HCT116 (cell line): Measurements from ENCODE around the gene NOL3. TPM values are rescaled to one million over a fixed set of nuclear protein-coding genes. Genes with fewer than 3 reads are reported as not detected.

Source experiments
- ATAC-seq: fragments of 200-7000 bp; cut with Tn5 transposase; 2 replicates; pipeline ENCODE4 v1.9.1; 2020; ENCODE audit warnings: mild to moderate bottlenecking, moderate library complexity
- BruUV-seq: library from RNA; stranded (reverse); fragments of 400-500 nt; replicated peaks from 2 replicates; lab custom pipeline; 2021; lab: Mats Ljungman, UMichigan
- CTCF ChIA-PET: fragments of 300-600 bp; sonication (Branson Sonifier 250); formaldehyde crosslinking; loops from one replicate; lab custom pipeline; 2021; ENCODE audit warnings: antibody characterized with exemption; lab: Charles Lee
- POLR2A ChIA-PET: fragments of 300-600, 350-600 bp; sonication (Branson Sonifier 250); formaldehyde crosslinking; loops from one replicate; lab custom pipeline; 2021; ENCODE audit warnings: antibody characterized with exemption; lab: Charles Lee
- RAD21 ChIA-PET, 2 experiments: fragments of 300-600 bp; sonication (Branson Sonifier 250); formaldehyde crosslinking; loops; one replicate each; lab custom pipeline; 2023; ENCODE audit warnings: low total read pairs in 2 of 2; ENCODE audit not compliant: uncharacterized antibody in 2 of 2, unreplicated experiment in 2 of 2, low non-redundant PET in 1 of 2; lab: Charles Lee
- DNase-seq: peaks from one replicate; pipeline ENCODE4 v3.0.0-alpha.2; 2010; ENCODE audit warnings: low read depth, low spot score
- H2AFZ ChIP-seq: fragments of 200-600 bp; shearing (Covaris generic), sonication (generic); 2 replicates; pipeline ENCODE4 v1.6.1; 2017; ENCODE audit warnings: low read depth, mixed run types, mixed read lengths, antibody characterized with exemption, low read length; ENCODE audit not compliant: poor library complexity, severe bottlenecking
- H3K27ac ChIP-seq: 2 replicates; pipeline ENCODE4 v1.5.1; 2012; ENCODE audit warnings: low read depth, low read length
- H3K27me3 ChIP-seq: fragments of 200-600 bp; sonication (generic); 2 replicates; pipeline ENCODE4 v1.6.1; 2016; ENCODE audit warnings: mixed run types, low read length, mixed read lengths; ENCODE audit not compliant: insufficient read depth
- H3K36me3 ChIP-seq, 2 experiments: fragments of 200-500 bp in 1 of 2; fragments of 200-600 bp in 1 of 2; sonication (Bioruptor generic) in 1 of 2; sonication (generic) in 1 of 2; 2 replicates each; pipeline versions ENCODE4 v1.5.1 to v1.6.1; 2014 to 2016; ENCODE audit warnings: low read length in 2 of 2, inconsistent platforms in 1 of 2, mixed read lengths in 1 of 2, mixed run types in 1 of 2; ENCODE audit not compliant: insufficient read depth in 2 of 2, control insufficient read depth in 1 of 2
- H3K4me1 ChIP-seq, 2 experiments: fragments of 200-600 bp in 1 of 2; sonication (generic) in 1 of 2; 2 replicates each; pipeline versions ENCODE4 v1.5.1 to v1.6.1; 2012 to 2017; ENCODE audit warnings: low read length in 2 of 2, inconsistent platforms in 1 of 2, mild to moderate bottlenecking in 1 of 2, mixed read lengths in 1 of 2, mixed run types in 1 of 2, moderate library complexity in 1 of 2; ENCODE audit not compliant: insufficient read depth in 2 of 2, control insufficient read depth in 1 of 2
- H3K4me2 ChIP-seq: fragments of 200-600 bp; sonication (generic); 2 replicates; pipeline ENCODE4 v1.6.1; 2017; ENCODE audit warnings: mixed run types, low read length, mixed read lengths
- H3K4me3 ChIP-seq, 2 experiments: fragments of 200-600 bp in 1 of 2; sonication (generic) in 1 of 2; replicated peaks in 1 of 2; 2 replicates each; pipeline ENCODE4 v1.5.1; 2011 to 2016; ENCODE audit warnings: low read length in 2 of 2, control low read depth in 1 of 2, low read depth in 1 of 2, mild to moderate bottlenecking in 1 of 2, mixed read lengths in 1 of 2, mixed run types in 1 of 2
- H3K79me2 ChIP-seq: fragments of 200-600 bp; sonication (generic); 2 replicates; pipeline ENCODE4 v1.6.1; 2017; ENCODE audit warnings: mild to moderate bottlenecking, mixed run types, low read length, moderate library complexity, mixed read lengths; ENCODE audit not compliant: insufficient read depth
- H3K9ac ChIP-seq: fragments of 200-600 bp; sonication (generic); 2 replicates; pipeline ENCODE4 v1.6.1; 2016; ENCODE audit warnings: low read length, mixed read lengths
- H3K9me2 ChIP-seq: fragments of 200-600 bp; sonication (generic), shearing (Covaris generic); 2 replicates; pipeline ENCODE4 v1.6.1; 2017; ENCODE audit warnings: mixed run types, mild to moderate bottlenecking, moderate library complexity; ENCODE audit not compliant: insufficient read depth
- H3K9me3 ChIP-seq, 2 experiments: fragments of 200-500 bp in 1 of 2; fragments of 200-600 bp in 1 of 2; sonication (Bioruptor generic) in 1 of 2; sonication (generic) in 1 of 2; 2 replicates each; pipeline ENCODE4 v1.6.1; 2014 to 2017; ENCODE audit warnings: low read length in 2 of 2, mixed read lengths in 2 of 2, inconsistent platforms in 1 of 2, low read depth in 1 of 2, mild to moderate bottlenecking in 1 of 2, mixed run types in 1 of 2, moderate library complexity in 1 of 2; ENCODE audit not compliant: control insufficient read depth in 1 of 2, insufficient read depth in 1 of 2
- H4K20me1 ChIP-seq: fragments of 200-600 bp; sonication (generic), shearing (Covaris generic); 2 replicates; pipeline ENCODE4 v1.6.1; 2017; ENCODE audit warnings: mixed run types, mild to moderate bottlenecking, moderate library complexity; ENCODE audit not compliant: insufficient read depth
- CBX3 ChIP-seq: IDR thresholded peaks from 2 replicates; pipeline ENCODE4 v1.6.1; 2012; ENCODE audit warnings: low read depth
- CEBPB ChIP-seq: IDR thresholded peaks from 2 replicates; pipeline ENCODE4 v1.6.1; 2012; ENCODE audit warnings: low read depth
- ELF1 ChIP-seq: IDR thresholded peaks from 2 replicates; pipeline ENCODE4 v1.6.1; 2012; ENCODE audit warnings: low read depth, borderline replicate concordance
- EZH2 ChIP-seq: fragments of 200-600 bp; sonication (generic); IDR thresholded peaks from 2 replicates; pipeline ENCODE4 v1.6.1; 2017; ENCODE audit warnings: antibody characterized with exemption, mixed run types
- EZH2phosphoT487 ChIP-seq: fragments of 200-600 bp; IDR thresholded peaks from 2 replicates; pipeline ENCODE4 v1.6.1; 2018; ENCODE audit warnings: antibody characterized with exemption, borderline replicate concordance
- FOSL1 ChIP-seq: IDR thresholded peaks from 2 replicates; pipeline ENCODE4 v1.6.1; 2012; ENCODE audit warnings: low read depth
- SIN3A ChIP-seq: IDR thresholded peaks from 2 replicates; pipeline ENCODE4 v1.6.1; 2012; ENCODE audit warnings: low read depth
- SP1 ChIP-seq: IDR thresholded peaks from 2 replicates; pipeline ENCODE4 v1.6.1; 2012; ENCODE audit warnings: low read depth
- SRF ChIP-seq: IDR thresholded peaks from 2 replicates; pipeline ENCODE4 v1.6.1; 2012; ENCODE audit warnings: low read depth
- TCF7L2 ChIP-seq: IDR thresholded peaks from 2 replicates; pipeline ENCODE4 v1.7.0; 2011; ENCODE audit warnings: borderline replicate concordance, inconsistent platforms; ENCODE audit not compliant: insufficient read depth, insufficient read length; ENCODE audit errors: extremely low read depth
- YY1 ChIP-seq: IDR thresholded peaks from 2 replicates; pipeline ENCODE4 v1.6.1; 2011; ENCODE audit warnings: low read length, low read depth, moderate library complexity, mild to moderate bottlenecking; ENCODE audit not compliant: insufficient replicate concordance; ENCODE audit errors: extremely low read depth
- intact Hi-C: fragments of 100-400 bp; cut with micrococcal nuclease; formaldehyde crosslinking; loops from 2 replicates; pipeline ENCODE4 v1.10.0; 2022
- total RNA-seq: library from RNA; stranded (reverse); gene quantifications from one replicate; pipeline ENCODE4 v1.2.1, GENCODE V29; 2021; ENCODE audit not compliant: unreplicated experiment
- TF ChIP-seq, protein P1 (sequence below): IDR thresholded peaks from 2 replicates; pipeline ENCODE4 v1.6.1; 2012; ENCODE audit warnings: low read depth
- TF ChIP-seq, protein P2 (sequence below): IDR thresholded peaks from 2 replicates; pipeline ENCODE4 v1.6.1; 2012

The NOL3 gene
- total RNA-seq, 1 experiment from 2014 or later, result 54.0 TPM

DNA sequence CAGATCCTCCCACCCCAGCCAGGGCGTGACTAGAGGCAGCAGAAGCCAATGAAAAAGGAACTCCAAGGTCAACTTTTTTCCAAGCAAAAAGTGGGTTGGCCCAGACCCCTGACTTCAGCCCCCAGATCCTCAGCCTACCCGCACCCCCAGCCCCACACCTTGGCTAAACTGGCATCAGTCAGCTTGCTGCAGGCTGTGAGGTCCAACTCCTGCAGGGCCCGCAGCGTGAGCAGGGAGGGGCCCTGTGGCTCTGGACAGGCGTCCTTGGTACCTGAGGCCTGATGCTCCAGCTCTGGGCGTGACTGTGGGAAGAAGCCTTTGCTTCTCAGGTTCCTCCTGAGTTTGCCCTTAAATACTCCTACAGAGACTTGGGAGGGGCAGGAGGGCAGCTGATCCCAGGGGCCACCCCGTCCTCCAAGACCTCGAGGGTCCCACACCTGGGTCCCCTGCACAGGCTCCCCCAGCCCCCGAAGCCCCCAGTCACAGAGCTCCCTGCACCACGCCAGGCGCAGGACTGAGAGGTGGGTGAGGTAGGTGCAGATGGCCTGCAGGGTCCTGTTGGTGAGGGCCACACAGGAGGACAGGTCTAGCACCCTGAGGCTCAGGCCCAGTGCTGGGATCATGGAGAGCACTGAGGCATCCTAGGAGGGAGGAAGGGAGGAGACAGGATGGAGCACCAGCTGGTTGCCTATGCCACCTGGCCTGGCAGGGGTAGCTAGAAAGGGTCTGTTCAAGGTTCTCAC lies 38.0 kb downstream of the NOL3 start:
- H3K4me2 ChIP-seq, result peak overlapping the region; percentile 62

GRCh38 chr16:67209565-67209964 lies 39.2 kb downstream of the NOL3 start:
- H2AFZ ChIP-seq, result no peak overlapping the region
- no peak overlapping the region for H3K9ac ChIP-seq
- no peaks in the 10 kb centered on the region for H3K36me3 ChIP-seq
- BruUV-seq, result no TSS peak
- H3K27me3 ChIP-seq, result no peaks in the 10 kb centered on the region
- H4K20me1 ChIP-seq, result no peaks in the 10 kb centered on the region
- H3K9me3 ChIP-seq, result no peaks in the 10 kb centered on the region
- H3K79me2 ChIP-seq, result no peaks in the 10 kb centered on the region
- ChIA-PET CTCF (interaction anchor here (1.4 kb wide), 1 partner anchor 11 kb away, joined by 3 read pairs; no protein-coding TSS in a partner anchor), RAD21 (no interaction called here), POLR2A (no interaction called here)
- H3K9me2 ChIP-seq, result no peaks in the 10 kb centered on the region
- ATAC-seq (no peak), DNase-seq (no peak)
- H3K4me2 ChIP-seq, result no peak overlapping the region
- no peak overlapping the region for H3K27ac ChIP-seq
- no peak overlapping the region for H3K4me3 ChIP-seq
- intact Hi-C loops, result no loop called here
- peaks cover 11 to 34% of the 10 kb centered on the region in 2 experiments for H3K4me1 ChIP-seq
- TF ChIP-seq TCF7L2, result no peak
- TF ChIP-seq EZH2, result no peak
- no peak for TF ChIP-seq FOSL1
- TF ChIP-seq ELF1, result no peak
- TF ChIP-seq CEBPB, result no peak
- TF ChIP-seq, protein P1, sequence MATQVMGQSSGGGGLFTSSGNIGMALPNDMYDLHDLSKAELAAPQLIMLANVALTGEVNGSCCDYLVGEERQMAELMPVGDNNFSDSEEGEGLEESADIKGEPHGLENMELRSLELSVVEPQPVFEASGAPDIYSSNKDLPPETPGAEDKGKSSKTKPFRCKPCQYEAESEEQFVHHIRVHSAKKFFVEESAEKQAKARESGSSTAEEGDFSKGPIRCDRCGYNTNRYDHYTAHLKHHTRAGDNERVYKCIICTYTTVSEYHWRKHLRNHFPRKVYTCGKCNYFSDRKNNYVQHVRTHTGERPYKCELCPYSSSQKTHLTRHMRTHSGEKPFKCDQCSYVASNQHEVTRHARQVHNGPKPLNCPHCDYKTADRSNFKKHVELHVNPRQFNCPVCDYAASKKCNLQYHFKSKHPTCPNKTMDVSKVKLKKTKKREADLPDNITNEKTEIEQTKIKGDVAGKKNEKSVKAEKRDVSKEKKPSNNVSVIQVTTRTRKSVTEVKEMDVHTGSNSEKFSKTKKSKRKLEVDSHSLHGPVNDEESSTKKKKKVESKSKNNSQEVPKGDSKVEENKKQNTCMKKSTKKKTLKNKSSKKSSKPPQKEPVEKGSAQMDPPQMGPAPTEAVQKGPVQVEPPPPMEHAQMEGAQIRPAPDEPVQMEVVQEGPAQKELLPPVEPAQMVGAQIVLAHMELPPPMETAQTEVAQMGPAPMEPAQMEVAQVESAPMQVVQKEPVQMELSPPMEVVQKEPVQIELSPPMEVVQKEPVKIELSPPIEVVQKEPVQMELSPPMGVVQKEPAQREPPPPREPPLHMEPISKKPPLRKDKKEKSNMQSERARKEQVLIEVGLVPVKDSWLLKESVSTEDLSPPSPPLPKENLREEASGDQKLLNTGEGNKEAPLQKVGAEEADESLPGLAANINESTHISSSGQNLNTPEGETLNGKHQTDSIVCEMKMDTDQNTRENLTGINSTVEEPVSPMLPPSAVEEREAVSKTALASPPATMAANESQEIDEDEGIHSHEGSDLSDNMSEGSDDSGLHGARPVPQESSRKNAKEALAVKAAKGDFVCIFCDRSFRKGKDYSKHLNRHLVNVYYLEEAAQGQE, result no peak
- TF ChIP-seq YY1, result no peak
- no peak for TF ChIP-seq SIN3A
- TF ChIP-seq SP1, result no peak
- no peak for TF ChIP-seq SRF
- no peak for TF ChIP-seq CBX3
- TF ChIP-seq EZH2phosphoT487, result no peak

More for the DNA sequence above, 38.0 kb downstream of the NOL3 start:
- H3K79me2 ChIP-seq, result no peaks in the 10 kb centered on the region
- no peak overlapping the region for H3K4me3 ChIP-seq
- no peaks in the 10 kb centered on the region for H3K27me3 ChIP-seq
- H3K27ac ChIP-seq, result peak overlapping the region; percentile 40; the same call in 1 of the 2 replicates
- ATAC-seq (no peak), DNase-seq (no peak)
- H3K36me3 ChIP-seq, result peaks cover 0 to 5% of the 10 kb centered on the region in 2 experiments; a peak in 2 of 4 replicates
- ChIA-PET CTCF (interaction anchor here (1.8 kb wide), 1 partner anchor 10 kb away, joined by 7 read pairs; no protein-coding TSS in a partner anchor), POLR2A (interaction anchor here (0.8 kb wide), 1 partner anchor 10 kb away, joined by 5 read pairs; no protein-coding TSS in a partner anchor), RAD21 (no interaction called here)
- peaks cover 11 to 32% of the 10 kb centered on the region in 2 experiments for H3K4me1 ChIP-seq
- intact Hi-C loops, result no loop called here
- no peaks in the 10 kb centered on the region for H4K20me1 ChIP-seq
- H3K9me2 ChIP-seq, result no peaks in the 10 kb centered on the region
- H2AFZ ChIP-seq, result no peak overlapping the region
- TF ChIP-seq, protein P2, sequence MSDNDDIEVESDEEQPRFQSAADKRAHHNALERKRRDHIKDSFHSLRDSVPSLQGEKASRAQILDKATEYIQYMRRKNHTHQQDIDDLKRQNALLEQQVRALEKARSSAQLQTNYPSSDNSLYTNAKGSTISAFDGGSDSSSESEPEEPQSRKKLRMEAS, result no peak
- H3K9ac ChIP-seq, result peak overlapping the region; percentile 32; the same call in 1 of the 2 replicates
- H3K9me3 ChIP-seq, result no peaks in the 10 kb centered on the region
- BruUV-seq, result no TSS peak
